SK-N-SH (cell line): ENCODE results near the gene CPA3. TPM values are rescaled to one million over a fixed set of nuclear protein-coding genes. Genes with fewer than 3 reads are reported as not detected.

Experiments
- CTCF ChIA-PET: fragments of 300-600, 350-600 bp; formaldehyde crosslinking; extraction: SDS; loops from one replicate; lab custom pipeline; 2021; lab: Yijun Ruan, JAX
- POLR2A ChIA-PET: fragments of 350-600 bp; sonication (Branson Sonifier 250); formaldehyde crosslinking; extraction: SDS; loops from one replicate; lab custom pipeline; 2020; ENCODE audit warnings: antibody characterized with exemption, inconsistent platforms; lab: Yijun Ruan, JAX
- DNase-seq: peaks from one replicate; pipeline ENCODE4 v3.0.0; 2012
- H2AFZ ChIP-seq: fragments of 200-600 bp; sonication (generic); 2 replicates; pipeline ENCODE4 v1.8.1; 2016; ENCODE audit warnings: antibody characterized with exemption, mild to moderate bottlenecking, low read depth
- H3F3A ChIP-seq: fragments of 200-600 bp; sonication (generic); replicated peaks from 2 replicates; pipeline ENCODE3; 2016; ENCODE audit warnings: antibody characterized with exemption, mild to moderate bottlenecking; ENCODE audit not compliant: insufficient read depth
- H3K27ac ChIP-seq, 2 experiments: fragments of 200-500 bp in 1 of 2; fragments of 200-600 bp in 1 of 2; sonication (Bioruptor generic) in 1 of 2; sonication (generic), shearing (Covaris generic) in 1 of 2; 2 replicates each; pipeline versions ENCODE4 v1.5.1 to v1.6.1; 2014 to 2016; ENCODE audit warnings: low read depth in 2 of 2, inconsistent platforms in 1 of 2, low read length in 1 of 2, mild to moderate bottlenecking in 1 of 2, mixed read lengths in 1 of 2
- H3K27me3 ChIP-seq: fragments of 200-600 bp; sonication (generic), shearing (Covaris generic); 2 replicates; pipeline ENCODE4 v1.6.1; 2016; ENCODE audit warnings: mixed run types; ENCODE audit not compliant: insufficient read depth
- H3K36me3 ChIP-seq, 2 experiments: fragments of 200-500 bp in 1 of 2; fragments of 200-600 bp in 1 of 2; sonication (Bioruptor generic) in 1 of 2; sonication (generic) in 1 of 2; replicated peaks in 1 of 2; 2 replicates each; pipeline versions ENCODE3 to v1.5.1; 2014 to 2016; ENCODE audit warnings: low read length in 1 of 2, mild to moderate bottlenecking in 1 of 2; ENCODE audit not compliant: insufficient read depth in 2 of 2, control insufficient read depth in 1 of 2
- H3K4me1 ChIP-seq, 2 experiments: fragments of 200-500 bp in 1 of 2; fragments of 200-600 bp in 1 of 2; sonication (Bioruptor generic) in 1 of 2; sonication (generic), shearing (Covaris generic) in 1 of 2; 2 replicates each; pipeline versions ENCODE4 v1.5.1 to v1.6.1; 2014 to 2016; ENCODE audit warnings: low read depth in 1 of 2, low read length in 1 of 2, mixed run types in 1 of 2; ENCODE audit not compliant: insufficient read depth in 2 of 2, control insufficient read depth in 1 of 2
- H3K4me2 ChIP-seq: fragments of 200-600 bp; sonication (generic), shearing (Covaris generic); 2 replicates; pipeline ENCODE4 v1.6.1; 2017; ENCODE audit warnings: mixed run types
- H3K4me3 ChIP-seq, 2 experiments: fragments of 200-500 bp in 1 of 2; fragments of 200-600 bp in 1 of 2; sonication (Bioruptor generic) in 1 of 2; sonication (generic), shearing (Covaris generic) in 1 of 2; 2 replicates each; pipeline versions ENCODE4 v1.5.1 to v1.8.1; 2014 to 2016; ENCODE audit warnings: low read depth in 2 of 2, inconsistent platforms in 1 of 2, low read length in 1 of 2, mild to moderate bottlenecking in 1 of 2, mixed read lengths in 1 of 2, moderate library complexity in 1 of 2
- H3K79me2 ChIP-seq: fragments of 200-600 bp; sonication (generic); 2 replicates; pipeline ENCODE4 v1.8.1; 2017; ENCODE audit warnings: mild to moderate bottlenecking; ENCODE audit not compliant: insufficient read depth
- H3K9ac ChIP-seq: fragments of 200-600 bp; sonication (generic); 2 replicates; pipeline ENCODE4 v1.6.1; 2017; ENCODE audit warnings: mixed run types
- H3K9me2 ChIP-seq: fragments of 200-600 bp; sonication (generic); 2 replicates; pipeline ENCODE4 v1.6.1; 2017; ENCODE audit warnings: mixed run types
- H3K9me3 ChIP-seq: fragments of 200-600 bp; sonication (generic); 2 replicates; pipeline ENCODE4 v1.6.1; 2017; ENCODE audit warnings: mixed run types, mild to moderate bottlenecking, moderate library complexity
- H4K20me1 ChIP-seq: fragments of 200-600 bp; sonication (generic); 2 replicates; pipeline ENCODE4 v1.6.1; 2017; ENCODE audit warnings: mild to moderate bottlenecking, mixed run types; ENCODE audit not compliant: insufficient read depth
- CHD2 ChIP-seq: fragments of 150-350 bp; IDR thresholded peaks from 2 replicates; pipeline ENCODE4 v1.6.1; 2018; ENCODE audit warnings: low read length; ENCODE audit not compliant: partially characterized antibody
- EP300 ChIP-seq, 2 experiments: IDR thresholded peaks; 2 replicates each; pipeline versions ENCODE4 v1.4.0 to v1.6.1; 2012; ENCODE audit warnings: borderline replicate concordance in 1 of 2, low read depth in 1 of 2, low read length in 1 of 2
- EZH2phosphoT487 ChIP-seq: fragments of 200-600 bp; sonication (generic); IDR thresholded peaks from 2 replicates; pipeline ENCODE4 v1.6.1; 2017; ENCODE audit warnings: low read depth, mixed run types, mild to moderate bottlenecking, antibody characterized with exemption, moderate library complexity, borderline replicate concordance
- FOSL2 ChIP-seq: IDR thresholded peaks from 2 replicates; pipeline ENCODE4 v1.4.0; 2012; ENCODE audit warnings: low read depth, mild to moderate bottlenecking, moderate library complexity, borderline replicate concordance
- FOXJ3 ChIP-seq: sonication (generic); formaldehyde crosslinking; IDR thresholded peaks from 2 replicates; pipeline ENCODE4 v1.5.1; 2020; ENCODE audit warnings: mild to moderate bottlenecking, missing genetic modification reagents
- FOXM1 ChIP-seq: IDR thresholded peaks from 2 replicates; pipeline ENCODE4 v1.4.0; 2012; ENCODE audit warnings: low read depth, mild to moderate bottlenecking
- GATA2 ChIP-seq: sonication (generic); formaldehyde crosslinking; IDR thresholded peaks from 2 replicates; pipeline ENCODE4 v1.5.0; 2020; ENCODE audit warnings: mild to moderate bottlenecking, missing genetic modification reagents
- REST ChIP-seq: IDR thresholded peaks from 2 replicates; pipeline ENCODE4 v1.6.1; 2012; ENCODE audit warnings: mild to moderate bottlenecking, low read depth, low read length, moderate library complexity
- RFX5 ChIP-seq: IDR thresholded peaks from 2 replicates; pipeline ENCODE4 v1.6.1; 2012; ENCODE audit warnings: mild to moderate bottlenecking, improper control_type of control experiment, low read length
- SIN3A ChIP-seq: IDR thresholded peaks from 2 replicates; pipeline ENCODE4 v1.6.1; 2012; ENCODE audit warnings: low read depth, mild to moderate bottlenecking, low read length, moderate library complexity, borderline replicate concordance
- SMC3 ChIP-seq: IDR thresholded peaks from 2 replicates; pipeline ENCODE4 v1.6.1; 2012; ENCODE audit warnings: low read depth, low read length, improper control_type of control experiment
- TCF12 ChIP-seq: IDR thresholded peaks from 2 replicates; pipeline ENCODE4 v1.4.0; 2012
- TEAD4 ChIP-seq: IDR thresholded peaks from 2 replicates; pipeline ENCODE4 v1.4.0; 2012; ENCODE audit warnings: mild to moderate bottlenecking, borderline replicate concordance; ENCODE audit not compliant: insufficient read depth
- USF1 ChIP-seq: IDR thresholded peaks from 2 replicates; pipeline ENCODE4 v1.4.0; 2012; ENCODE audit warnings: low read depth, borderline replicate concordance
- YY1 ChIP-seq: IDR thresholded peaks from 2 replicates; pipeline ENCODE4 v1.4.0; 2012; ENCODE audit warnings: low read depth, mild to moderate bottlenecking
- WGBS: methylation state at CpG from one replicate; pipeline ENCODE4 v1.1.6; 2017; ENCODE audit warnings: low lambda C conversion rate; 5-methylcytosine and 5-hydroxymethylcytosine counted together
- polyA plus RNA-seq, 3 experiments: library from polyadenylated mRNA; depleted of rRNA; stranded (reverse); fragments of >200 nt; gene quantifications; 2 replicates each; pipeline ENCODE4 v1.2.3, GENCODE V29; 2012
- TF ChIP-seq, protein P1 (sequence below): IDR thresholded peaks from 2 replicates; pipeline ENCODE4; 2012

The CPA3 gene
- polyA plus RNA-seq, 1 of the 3 experiments (the other 2 are of a cell fraction), result not detected

GRCh38 chr3:148889828-148890227, 24.7 kb downstream of the CPA3 start:
- no peak overlapping the region for H3K4me3 ChIP-seq
- no peak overlapping the region for H2AFZ ChIP-seq
- no peak overlapping the region for H3K9ac ChIP-seq
- TF ChIP-seq USF1, result no peak
- TF ChIP-seq RFX5, result no peak
- no peak for TF ChIP-seq FOXM1
- TF ChIP-seq CHD2, result no peak
- TF ChIP-seq SMC3, result no peak
- no peak for TF ChIP-seq GATA2 (CRISPR knock-in tag)
- no peak for TF ChIP-seq EP300 (IDR thresholded peaks at IDR 0.05; ENCODE audit: borderline replicate concordance in 1 of 2, low read depth in 1 of 2, low read length in 1 of 2)
- no peak for TF ChIP-seq SIN3A
- no peak for TF ChIP-seq TCF12
- TF ChIP-seq, protein P1, sequence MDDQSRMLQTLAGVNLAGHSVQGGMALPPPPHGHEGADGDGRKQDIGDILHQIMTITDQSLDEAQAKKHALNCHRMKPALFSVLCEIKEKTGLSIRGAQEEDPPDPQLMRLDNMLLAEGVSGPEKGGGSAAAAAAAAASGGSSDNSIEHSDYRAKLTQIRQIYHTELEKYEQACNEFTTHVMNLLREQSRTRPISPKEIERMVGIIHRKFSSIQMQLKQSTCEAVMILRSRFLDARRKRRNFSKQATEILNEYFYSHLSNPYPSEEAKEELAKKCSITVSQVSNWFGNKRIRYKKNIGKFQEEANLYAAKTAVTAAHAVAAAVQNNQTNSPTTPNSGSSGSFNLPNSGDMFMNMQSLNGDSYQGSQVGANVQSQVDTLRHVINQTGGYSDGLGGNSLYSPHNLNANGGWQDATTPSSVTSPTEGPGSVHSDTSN, result no peak
- TF ChIP-seq EZH2phosphoT487, result no peak
- no peak for TF ChIP-seq FOSL2
- TF ChIP-seq FOXJ3 (CRISPR knock-in tag), result no peak
- TF ChIP-seq TEAD4, result no peak
- TF ChIP-seq YY1, result no peak
- TF ChIP-seq REST, result no peak
- no peaks in the 10 kb centered on the region for H3K27me3 ChIP-seq
- H3F3A ChIP-seq, result no peaks in the 10 kb centered on the region
- H3K27ac ChIP-seq, result no peak overlapping the region
- no peaks in the 10 kb centered on the region for H3K79me2 ChIP-seq
- POLR2A ChIA-PET, result no interaction called here
- no peak for DNase-seq
- WGBS, result 43% methylated on average over 2 of the region's 2 CpGs
- H3K4me2 ChIP-seq, result no peak overlapping the region
- no peaks in the 10 kb centered on the region for H3K36me3 ChIP-seq
- peaks cover 7% of the 10 kb centered on the region; the same call in 1 of the 2 replicates for H3K9me3 ChIP-seq
- no peaks in the 10 kb centered on the region for H4K20me1 ChIP-seq
- no peaks in the 10 kb centered on the region for H3K4me1 ChIP-seq
- H3K9me2 ChIP-seq, result no peaks in the 10 kb centered on the region
- CTCF ChIA-PET, result interaction anchor here (0.9 to 1.4 kb wide), 3 partner anchors 12 to 159 kb away, joined by 3 read pairs; no protein-coding TSS in a partner anchor
